ENCODE results near the gene RUNDC1. TPM values are rescaled to one million over a fixed set of nuclear protein-coding genes. Genes with fewer than 3 reads are reported as not detected.

RUNDC1 gene
- total RNA-seq, 1 donor from 2014 or later, result 30.9 TPM

GRCh38 chr17:43030137-43030767 is 49.9 kb downstream of the RUNDC1 start:
- POLR2A ChIA-PET, result interaction anchor here (0.6 kb wide), 1 partner anchor 13 kb away, joined by 5 read pairs; no protein-coding TSS in a partner anchor
- TF ChIP-seq CTCF (IDR thresholded peaks at IDR 0.05), result no peak
- CTCF ChIA-PET, result no interaction called here
- H3K4me1 Mint-ChIP-seq, result peaks cover 3% of the 10 kb centered on the region
- intact Hi-C loops (cut with micrococcal nuclease), result no loop called here
- H3K27me3 Mint-ChIP-seq, result no peaks in the 10 kb centered on the region
- no peak overlapping the region for H3K27ac Mint-ChIP-seq
- H3K4me3 Mint-ChIP-seq, result no peak overlapping the region
- DNase-seq, result no peak
- H3K9me3 Mint-ChIP-seq, result no peaks in the 10 kb centered on the region
- H3K36me3 Mint-ChIP-seq (ENCODE audit: low read depth), result no peaks in the 10 kb centered on the region
- no peak for ATAC-seq (ENCODE audit: low read depth)

- H3K4me3 Mint-ChIP-seq, result no peak overlapping the region
- no peaks in the 10 kb centered on the region for H3K27me3 Mint-ChIP-seq
- no peaks in the 10 kb centered on the region for H3K36me3 Mint-ChIP-seq (ENCODE audit: low read depth)
- POLR2A ChIA-PET, result no interaction called here
- intact Hi-C loops (cut with micrococcal nuclease), result no loop called here
- DNase-seq (no peak), ATAC-seq (ENCODE audit: low read depth) (no peak)
- H3K4me1 Mint-ChIP-seq, result no peaks in the 10 kb centered on the region
- H3K27ac Mint-ChIP-seq, result no peak overlapping the region
- no peaks in the 10 kb centered on the region for H3K9me3 Mint-ChIP-seq
- CTCF ChIA-PET, result no interaction called here
- no peak for TF ChIP-seq CTCF (IDR thresholded peaks at IDR 0.05)
Measured at GRCh38 chr17:43031666-43032065, 51.3 kb downstream of the RUNDC1 start.

- H3K27ac Mint-ChIP-seq, result no peak overlapping the region
- no peaks in the 10 kb centered on the region for H3K27me3 Mint-ChIP-seq
- H3K4me3 Mint-ChIP-seq, result no peak overlapping the region
- no peak for TF ChIP-seq CTCF (IDR thresholded peaks at IDR 0.05)
- intact Hi-C loops (cut with micrococcal nuclease), result no loop called here
- DNase-seq (no peak), ATAC-seq (ENCODE audit: low read depth) (no peak)
- no peaks in the 10 kb centered on the region for H3K36me3 Mint-ChIP-seq (ENCODE audit: low read depth)
- no peaks in the 10 kb centered on the region for H3K9me3 Mint-ChIP-seq
- ChIA-PET POLR2A (interaction anchor here (0.9 kb wide), 1 partner anchor 10 kb away, joined by 5 read pairs; no protein-coding TSS in a partner anchor), CTCF (no interaction called here)
- H3K4me1 Mint-ChIP-seq, result no peaks in the 10 kb centered on the region
Measured at GRCh38 chr17:43033948-43034881, 53.9 kb downstream of the RUNDC1 start.

- ATAC-seq (ENCODE audit: low read depth), result no peak
- H3K4me1 Mint-ChIP-seq, result no peaks in the 10 kb centered on the region
- no peaks in the 10 kb centered on the region for H3K36me3 Mint-ChIP-seq (ENCODE audit: low read depth)
- ChIA-PET CTCF (no interaction called here), POLR2A (no interaction called here)
- no peak overlapping the region for H3K27ac Mint-ChIP-seq
- no peaks in the 10 kb centered on the region for H3K27me3 Mint-ChIP-seq
- intact Hi-C loops (cut with micrococcal nuclease), result no loop called here
- no peak for DNase-seq
- H3K9me3 Mint-ChIP-seq, result no peaks in the 10 kb centered on the region
- no peak overlapping the region for H3K4me3 Mint-ChIP-seq
- TF ChIP-seq CTCF (IDR thresholded peaks at IDR 0.05), result no peak
Measured at GRCh38 chr17:43034894-43035293, 54.5 kb downstream of the RUNDC1 start.

- CTCF ChIA-PET, result no interaction called here
- Mint-ChIP-seq H3K27ac (no peak overlapping the region), H3K36me3 (ENCODE audit: low read depth) (no peaks in the 10 kb centered on the region), H3K9me3 (no peaks in the 10 kb centered on the region), H3K4me1 (no peaks in the 10 kb centered on the region), H3K4me3 (no peak overlapping the region), H3K27me3 (no peaks in the 10 kb centered on the region)
- ATAC-seq (ENCODE audit: low read depth), result no peak
- POLR2A ChIA-PET, result no interaction called here
- intact Hi-C loops (cut with micrococcal nuclease), result no loop called here
- no peak for DNase-seq
- TF ChIP-seq CTCF (IDR thresholded peaks at IDR 0.05), result no peak
Measured at GRCh38 chr17:43039646-43040045, 59.3 kb downstream of the RUNDC1 start.

Data from activated B cell treated with CpG ODN at 0.5 μM for 24 hours (primary cell).